Astrocyte of the spinal cord (primary cell): ENCODE results near the gene RASA2.

Experiments
- DNase-seq: peaks from one replicate; pipeline ENCODE4 v3.0.0; 2011; ENCODE audit warnings: low read depth, low spot score
- H3K4me3 ChIP-seq: 2 replicates; pipeline ENCODE4 v1.5.1; 2011; ENCODE audit warnings: low read depth, mild to moderate bottlenecking, low read length, moderate library complexity
- in situ Hi-C: cut with HindIII; loops from 2 replicates; pipeline ENCODE4 v1.10.0; 2017; ENCODE audit warnings: low sequenced_read_pairs
- TF ChIP-seq, protein P1 (sequence below): IDR thresholded peaks from 2 replicates; pipeline ENCODE4 v1.5.1; 2012; ENCODE audit warnings: low read depth, mild to moderate bottlenecking, low read length, inconsistent platforms

Gene RASA2

DNA sequence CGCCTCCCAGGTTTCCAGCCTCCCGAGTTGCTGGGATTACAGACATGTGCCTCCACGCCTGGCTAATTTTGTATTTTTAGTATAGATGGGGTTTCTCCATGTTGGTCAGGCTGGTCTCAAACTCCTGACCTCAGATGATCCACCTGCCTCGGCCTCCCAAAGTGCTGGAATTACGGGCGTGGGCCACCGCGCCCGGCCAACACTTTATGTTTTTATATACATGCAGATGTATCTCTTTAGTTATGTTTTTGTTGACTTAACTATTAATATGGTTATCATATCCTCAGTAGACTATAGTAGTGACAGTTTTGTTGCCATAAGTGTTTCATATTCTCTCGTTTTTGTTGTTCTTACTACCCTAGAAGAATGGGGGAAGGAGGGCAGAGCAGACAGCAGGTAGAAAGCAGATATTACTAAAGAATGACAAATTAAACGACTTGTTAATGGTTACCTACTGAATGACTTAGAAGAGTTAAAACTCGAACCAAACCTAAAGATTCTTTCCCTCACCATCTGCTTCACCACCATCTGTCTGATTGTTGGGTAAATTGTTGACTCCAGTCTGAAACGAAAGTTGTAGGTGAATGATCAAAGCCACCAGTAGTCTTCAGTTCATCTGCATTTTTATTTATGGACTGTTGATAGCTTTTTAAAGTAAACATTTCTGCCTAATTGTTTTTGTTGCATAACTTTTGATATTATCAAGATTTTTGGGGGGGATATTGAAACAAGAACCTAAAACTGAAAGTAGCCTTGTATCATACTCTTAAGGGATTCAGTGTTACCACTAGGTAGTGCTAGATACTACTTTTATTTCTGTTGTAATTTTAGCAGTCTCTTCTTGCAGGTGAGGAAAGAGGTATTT is 89.3 kb downstream of the RASA2 start:
- in situ Hi-C loops: no loop called here
- peak; percentile 45 for DNase-seq
- no peak overlapping the region for H3K4me3 ChIP-seq
- TF ChIP-seq, protein P1, sequence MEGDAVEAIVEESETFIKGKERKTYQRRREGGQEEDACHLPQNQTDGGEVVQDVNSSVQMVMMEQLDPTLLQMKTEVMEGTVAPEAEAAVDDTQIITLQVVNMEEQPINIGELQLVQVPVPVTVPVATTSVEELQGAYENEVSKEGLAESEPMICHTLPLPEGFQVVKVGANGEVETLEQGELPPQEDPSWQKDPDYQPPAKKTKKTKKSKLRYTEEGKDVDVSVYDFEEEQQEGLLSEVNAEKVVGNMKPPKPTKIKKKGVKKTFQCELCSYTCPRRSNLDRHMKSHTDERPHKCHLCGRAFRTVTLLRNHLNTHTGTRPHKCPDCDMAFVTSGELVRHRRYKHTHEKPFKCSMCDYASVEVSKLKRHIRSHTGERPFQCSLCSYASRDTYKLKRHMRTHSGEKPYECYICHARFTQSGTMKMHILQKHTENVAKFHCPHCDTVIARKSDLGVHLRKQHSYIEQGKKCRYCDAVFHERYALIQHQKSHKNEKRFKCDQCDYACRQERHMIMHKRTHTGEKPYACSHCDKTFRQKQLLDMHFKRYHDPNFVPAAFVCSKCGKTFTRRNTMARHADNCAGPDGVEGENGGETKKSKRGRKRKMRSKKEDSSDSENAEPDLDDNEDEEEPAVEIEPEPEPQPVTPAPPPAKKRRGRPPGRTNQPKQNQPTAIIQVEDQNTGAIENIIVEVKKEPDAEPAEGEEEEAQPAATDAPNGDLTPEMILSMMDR: peak; percentile 60

DNA sequence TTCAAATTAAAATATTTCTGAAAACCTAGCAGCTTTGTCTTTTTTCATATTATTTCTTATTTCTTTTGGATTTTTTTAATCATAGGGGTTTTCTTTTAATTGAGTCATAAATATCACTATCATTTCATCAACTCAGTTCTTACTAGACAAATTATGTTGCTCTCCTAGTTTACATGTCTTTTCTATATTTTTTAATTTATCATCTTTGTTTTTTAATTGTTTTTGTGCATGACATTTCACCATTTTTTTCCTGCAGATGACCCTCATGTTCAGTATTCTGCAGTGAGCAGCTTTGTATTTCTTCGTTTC is 89.9 kb downstream of the RASA2 start:
- TF ChIP-seq, protein P1: no peak
- in situ Hi-C loops: no loop called here
- no peak overlapping the region for H3K4me3 ChIP-seq
- no peak for DNase-seq

DNA sequence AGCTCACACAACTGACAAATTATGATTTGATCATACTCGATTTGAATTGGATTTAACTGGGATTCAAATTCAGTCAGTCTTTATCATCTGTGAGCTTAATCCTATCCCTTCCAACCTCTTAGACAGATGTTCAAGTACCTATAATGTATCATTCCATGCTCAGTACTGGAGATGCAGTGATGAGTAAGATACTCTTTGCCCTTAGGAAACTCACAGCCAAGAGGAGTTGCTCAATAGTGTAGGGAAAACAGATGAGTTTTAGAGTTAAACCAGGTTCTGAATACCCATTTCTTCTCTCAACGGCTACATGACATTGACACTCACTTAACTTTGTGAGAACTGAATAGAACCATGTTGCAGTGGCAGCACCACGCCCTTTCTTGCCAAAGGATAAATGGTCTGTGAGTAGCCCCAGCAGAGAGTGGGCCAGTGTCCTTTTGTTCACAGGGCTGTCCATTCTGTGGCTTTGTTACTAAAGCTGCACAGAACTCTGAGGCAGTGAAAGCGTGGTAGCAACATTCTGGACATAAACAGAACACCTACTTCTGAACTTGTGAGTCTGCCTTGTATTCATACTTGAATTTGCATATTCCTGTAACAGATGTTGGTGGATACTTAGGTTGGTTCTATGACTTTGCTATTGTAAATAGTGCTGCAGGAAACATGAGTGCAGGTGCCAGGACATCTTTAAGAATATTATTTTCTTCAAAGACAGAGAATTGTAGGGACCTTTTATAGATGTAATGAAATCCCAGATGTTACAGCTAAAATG is 91.6 kb downstream of the RASA2 start:
- DNase-seq: no peak
- TF ChIP-seq, protein P1: no peak
- H3K4me3 ChIP-seq: no peak overlapping the region
- in situ Hi-C loops: no loop called here

DNA sequence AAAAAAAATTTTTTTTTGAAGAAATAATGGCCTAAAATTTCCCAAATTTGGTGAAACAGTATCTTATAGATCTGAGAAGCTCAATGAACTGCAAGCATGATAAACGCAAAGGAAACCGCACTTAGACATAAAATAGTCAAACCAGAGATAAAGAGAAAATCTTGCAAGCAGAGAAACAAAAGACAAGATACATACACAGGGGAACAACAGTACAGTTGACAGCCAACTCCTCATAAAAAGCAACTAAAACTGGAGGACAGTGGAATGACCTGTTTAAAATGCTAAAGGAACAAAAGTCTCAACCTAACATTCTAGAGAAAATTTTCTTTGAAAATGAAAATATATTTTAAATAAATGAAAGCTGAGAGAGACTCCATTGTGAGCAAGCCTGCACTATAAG is 107.5 kb downstream of the RASA2 start:
- in situ Hi-C loops: no loop called here
- no peak overlapping the region for H3K4me3 ChIP-seq
- DNase-seq: no peak
- TF ChIP-seq, protein P1: no peak

DNA sequence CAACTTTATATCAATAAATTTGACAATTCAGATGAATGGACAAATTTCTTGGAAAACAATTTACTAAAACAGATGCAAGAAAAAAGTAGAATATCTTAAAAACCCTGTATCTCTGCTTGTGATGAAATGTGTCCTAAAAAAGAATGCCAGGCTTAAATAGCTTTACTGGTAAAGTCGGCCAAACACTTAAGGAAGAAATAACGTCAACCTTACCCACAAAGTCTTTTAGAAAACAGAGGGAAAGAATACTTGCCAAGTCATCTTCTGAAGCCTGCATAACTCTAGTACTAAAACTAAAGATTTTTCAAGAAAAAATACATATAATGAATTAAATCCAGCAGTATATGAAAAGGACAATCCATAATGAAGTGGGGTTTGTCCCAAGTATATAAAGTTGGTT is 111.1 kb downstream of the RASA2 start:
- DNase-seq: no peak
- H3K4me3 ChIP-seq: no peak overlapping the region
- in situ Hi-C loops: no loop called here
- TF ChIP-seq, protein P1: no peak

DNA sequence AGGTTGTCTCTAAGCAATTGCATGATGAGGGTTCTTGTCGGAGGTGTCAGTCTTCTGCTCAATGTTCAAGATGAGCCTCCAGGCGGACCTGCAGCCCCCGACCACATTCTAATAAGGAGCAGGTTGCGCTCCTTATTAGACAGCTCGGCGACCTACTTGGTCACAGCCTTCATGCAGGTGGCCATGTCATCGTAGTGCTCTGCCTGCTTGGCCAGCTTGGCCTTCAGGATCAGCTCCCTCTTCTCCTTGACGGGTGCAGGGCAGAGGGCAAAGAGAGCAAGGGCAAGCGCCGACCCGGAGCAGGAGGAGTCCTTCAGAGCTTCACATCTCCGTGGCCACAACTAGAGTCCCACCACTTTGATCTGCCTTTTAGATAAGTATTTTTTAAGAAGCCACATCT is 113.5 kb downstream of the RASA2 start:
- in situ Hi-C loops: no loop called here
- TF ChIP-seq, protein P1: no peak
- no peak for DNase-seq
- no peak overlapping the region for H3K4me3 ChIP-seq
